HEK293 (cell line): ENCODE data around the gene PLP1.

Experiments
- FEZF1 ChIP-seq: fragments of 450-650 bp; formaldehyde crosslinking; IDR thresholded peaks from 2 replicates; pipeline ENCODE4 v1.5.1; 2016; ENCODE audit warnings: missing biosample characterization, missing genetic modification characterization
- GLIS1 ChIP-seq: fragments of 450-650 bp; formaldehyde crosslinking; IDR thresholded peaks from 2 replicates; pipeline ENCODE4 v1.5.1; 2016; ENCODE audit warnings: missing biosample characterization, missing genetic modification characterization
- GLIS2 ChIP-seq: fragments of 450-650 bp; formaldehyde crosslinking; IDR thresholded peaks from 2 replicates; pipeline ENCODE4 v1.5.1; 2016; ENCODE audit warnings: missing biosample characterization, missing genetic modification characterization
- IKZF3 ChIP-seq: fragments of 450-650 bp; IDR thresholded peaks from 2 replicates; pipeline ENCODE4 v1.5.0; 2018; ENCODE audit warnings: missing biosample characterization, mild to moderate bottlenecking, missing genetic modification characterization, moderate library complexity
- KLF1 ChIP-seq: fragments of 450-650 bp; formaldehyde crosslinking; IDR thresholded peaks from 2 replicates; pipeline ENCODE4 v1.5.1; 2016; ENCODE audit warnings: missing biosample characterization, missing genetic modification characterization
- KLF16 ChIP-seq: fragments of 450-650 bp; formaldehyde crosslinking; IDR thresholded peaks from 2 replicates; pipeline ENCODE4 v1.5.1; 2017; ENCODE audit warnings: missing biosample characterization, missing genetic modification characterization
- MYNN ChIP-seq: fragments of 450-650 bp; formaldehyde crosslinking; IDR thresholded peaks from 2 replicates; pipeline ENCODE4 v1.5.1; 2016; ENCODE audit warnings: missing biosample characterization, missing genetic modification characterization, borderline replicate concordance
- OVOL3 ChIP-seq: fragments of 450-650 bp; formaldehyde crosslinking; IDR thresholded peaks from 2 replicates; pipeline ENCODE4 v1.5.1; 2016; ENCODE audit warnings: missing biosample characterization, missing genetic modification characterization
- REPIN1 ChIP-seq: fragments of 450-650 bp; formaldehyde crosslinking; IDR thresholded peaks from 2 replicates; pipeline ENCODE4 v1.5.1; 2017; ENCODE audit warnings: missing biosample characterization, missing genetic modification characterization, low read depth
- TCF7L2 ChIP-seq: IDR thresholded peaks from 2 replicates; pipeline ENCODE4 v1.6.1; 2011; ENCODE audit warnings: low read depth, mild to moderate bottlenecking, inconsistent platforms, low read length, moderate library complexity, borderline replicate concordance
- ZFHX2 ChIP-seq: fragments of 450-650 bp; formaldehyde crosslinking; conservative IDR thresholded peaks from 2 replicates; pipeline ENCODE4 v1.5.1; 2016; ENCODE audit warnings: missing biosample characterization, missing genetic modification characterization
- ZNF114 ChIP-seq: fragments of 450-650 bp; formaldehyde crosslinking; IDR thresholded peaks from 2 replicates; pipeline ENCODE4 v1.5.0; 2017; ENCODE audit warnings: missing biosample characterization, missing genetic modification characterization
- ZNF214 ChIP-seq: fragments of 450-650 bp; formaldehyde crosslinking; IDR thresholded peaks from 2 replicates; pipeline ENCODE4 v1.5.1; 2017; ENCODE audit warnings: missing biosample characterization, mild to moderate bottlenecking, missing genetic modification characterization, borderline replicate concordance
- ZNF223 ChIP-seq: fragments of 450-650 bp; formaldehyde crosslinking; IDR thresholded peaks from 2 replicates; pipeline ENCODE4 v1.5.1; 2016; ENCODE audit warnings: missing biosample characterization, missing genetic modification characterization
- ZNF248 ChIP-seq: fragments of 450-650 bp; formaldehyde crosslinking; IDR thresholded peaks from 2 replicates; pipeline ENCODE4 v1.5.1; 2017; ENCODE audit warnings: missing biosample characterization, missing genetic modification characterization
- ZNF274 ChIP-seq, 2 experiments: fragments of 200-500 bp in 1 of 2; fragments of 450-650 bp in 1 of 2; sonication (Bioruptor generic) in 1 of 2; formaldehyde crosslinking in 1 of 2; IDR thresholded peaks; 2 replicates each; pipeline versions ENCODE4 v1.5.1 to v1.6.1; 2014 to 2016; ENCODE audit warnings: borderline replicate concordance in 1 of 2, inconsistent platforms in 1 of 2, low read length in 1 of 2, missing biosample characterization in 1 of 2, missing genetic modification characterization in 1 of 2
- ZNF398 ChIP-seq: fragments of 450-650 bp; formaldehyde crosslinking; IDR thresholded peaks from 2 replicates; pipeline ENCODE4 v1.5.1; 2017; ENCODE audit warnings: missing biosample characterization, missing genetic modification characterization
- ZNF521 ChIP-seq: fragments of 450-650 bp; formaldehyde crosslinking; IDR thresholded peaks from 2 replicates; pipeline ENCODE4 v1.5.1; 2017; ENCODE audit warnings: missing biosample characterization, mild to moderate bottlenecking, missing genetic modification characterization
- ZNF558 ChIP-seq: fragments of 450-650 bp; formaldehyde crosslinking; IDR thresholded peaks from 2 replicates; pipeline ENCODE4 v1.5.1; 2016; ENCODE audit warnings: missing biosample characterization, missing genetic modification characterization
- ZNF610 ChIP-seq: fragments of 450-650 bp; formaldehyde crosslinking; IDR thresholded peaks from 2 replicates; pipeline ENCODE4 v1.5.1; 2016; ENCODE audit warnings: missing biosample characterization, missing genetic modification characterization, borderline replicate concordance
- ZNF692 ChIP-seq: fragments of 450-650 bp; formaldehyde crosslinking; IDR thresholded peaks from 2 replicates; pipeline ENCODE4 v1.5.1; 2016; ENCODE audit warnings: missing biosample characterization, missing genetic modification characterization
- ZNF76 ChIP-seq: fragments of 450-650 bp; formaldehyde crosslinking; IDR thresholded peaks from 2 replicates; pipeline ENCODE4; 2016; ENCODE audit warnings: low read depth, missing biosample characterization, missing genetic modification characterization, borderline replicate concordance
- ZNF785 ChIP-seq: fragments of 450-650 bp; formaldehyde crosslinking; IDR thresholded peaks from 2 replicates; pipeline ENCODE4 v1.5.1; 2016; ENCODE audit warnings: missing biosample characterization, missing genetic modification characterization
- ZSCAN23 ChIP-seq: fragments of 450-650 bp; formaldehyde crosslinking; IDR thresholded peaks from 2 replicates; pipeline ENCODE4 v1.5.1; 2016; ENCODE audit warnings: missing biosample characterization, missing genetic modification characterization
- ZXDB ChIP-seq: fragments of 450-650 bp; formaldehyde crosslinking; IDR thresholded peaks from 2 replicates; pipeline ENCODE4 v1.5.1; 2016; ENCODE audit warnings: missing biosample characterization, missing genetic modification characterization
- TF ChIP-seq, protein P1 (sequence below): fragments of 450-650 bp; formaldehyde crosslinking; IDR thresholded peaks from 2 replicates; pipeline ENCODE4 v1.5.1; 2016; ENCODE audit warnings: missing biosample characterization, missing genetic modification characterization
- TF ChIP-seq, protein P2 (sequence below): fragments of 450-650 bp; formaldehyde crosslinking; IDR thresholded peaks from 2 replicates; pipeline ENCODE4 v1.5.1; 2017; ENCODE audit warnings: missing biosample characterization, missing genetic modification characterization
- TF ChIP-seq, protein P3 (sequence below): fragments of 450-650 bp; formaldehyde crosslinking; IDR thresholded peaks from 2 replicates; pipeline ENCODE4 v1.5.1; 2016; ENCODE audit warnings: missing biosample characterization, missing genetic modification characterization, borderline replicate concordance

PLP1 gene

GRCh38 chrX:103831803-103832544 lies 55.3 kb downstream of the PLP1 start, which contains the start of gene RAB9B (continued):
- TF ChIP-seq IKZF3 (tag by site-specific recombination) (no peak), ZNF214 (no peak), OVOL3 (no peak), GLIS2 (tag by site-specific recombination) (peak; percentile 65), ZFHX2 (tag by site-specific recombination) (peak; percentile 27; the same call in 1 of the 2 replicates), ZNF398 (tag by site-specific recombination) (no peak), ZNF248 (tag by site-specific recombination) (no peak), KLF16 (tag by site-specific recombination) (peak; percentile 44; the same call in 1 of the 2 replicates), ZXDB (tag by site-specific recombination) (0 out of 2 replicates have a peak, but pooled peaks have one; percentile 25), KLF1 (no peak), MYNN (tag by site-specific recombination) (no peak), FEZF1 (no peak), GLIS1 (tag by site-specific recombination) (peak; percentile 60), ZSCAN23 (tag by site-specific recombination) (no peak), ZNF610 (tag by site-specific recombination) (no peak), ZNF274 (IDR thresholded peaks at IDR 0.05; ENCODE audit: low read length) (no peak), ZNF274 (tag by site-specific recombination; IDR thresholded peaks at IDR 0.05; ENCODE audit: borderline replicate concordance) (no peak), ZNF76 (tag by site-specific recombination) (no peak), TCF7L2 (no peak; the same call in 1 of the 2 replicates), ZNF521 (tag by site-specific recombination) (no peak), ZNF558 (tag by site-specific recombination) (no peak), ZNF223 (tag by site-specific recombination) (no peak), ZNF114 (no peak), ZNF785 (tag by site-specific recombination) (no peak), ZNF692 (tag by site-specific recombination) (no peak; the same call in 1 of the 2 replicates), REPIN1 (tag by site-specific recombination) (no peak)
- TF ChIP-seq, protein P1, sequence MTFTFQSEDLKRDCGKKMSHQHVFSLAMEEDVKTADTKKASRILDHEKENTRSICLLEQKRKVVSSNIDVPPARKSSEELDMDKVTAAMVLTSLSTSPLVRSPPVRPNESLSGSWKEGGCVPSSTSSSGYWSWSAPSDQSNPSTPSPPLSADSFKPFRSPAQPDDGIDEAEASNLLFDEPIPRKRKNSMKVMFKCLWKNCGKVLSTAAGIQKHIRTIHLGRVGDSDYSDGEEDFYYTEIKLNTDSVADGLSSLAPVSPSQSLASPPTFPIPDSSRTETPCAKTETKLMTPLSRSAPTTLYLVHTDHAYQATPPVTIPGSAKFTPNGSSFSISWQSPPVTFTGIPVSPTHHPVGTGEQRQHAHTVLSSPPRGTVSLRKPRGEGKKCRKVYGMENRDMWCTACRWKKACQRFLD (tag by site-specific recombination) = no peak
- TF ChIP-seq, protein P2, sequence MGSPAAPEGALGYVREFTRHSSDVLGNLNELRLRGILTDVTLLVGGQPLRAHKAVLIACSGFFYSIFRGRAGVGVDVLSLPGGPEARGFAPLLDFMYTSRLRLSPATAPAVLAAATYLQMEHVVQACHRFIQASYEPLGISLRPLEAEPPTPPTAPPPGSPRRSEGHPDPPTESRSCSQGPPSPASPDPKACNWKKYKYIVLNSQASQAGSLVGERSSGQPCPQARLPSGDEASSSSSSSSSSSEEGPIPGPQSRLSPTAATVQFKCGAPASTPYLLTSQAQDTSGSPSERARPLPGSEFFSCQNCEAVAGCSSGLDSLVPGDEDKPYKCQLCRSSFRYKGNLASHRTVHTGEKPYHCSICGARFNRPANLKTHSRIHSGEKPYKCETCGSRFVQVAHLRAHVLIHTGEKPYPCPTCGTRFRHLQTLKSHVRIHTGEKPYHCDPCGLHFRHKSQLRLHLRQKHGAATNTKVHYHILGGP = no peak
- TF ChIP-seq, protein P3, sequence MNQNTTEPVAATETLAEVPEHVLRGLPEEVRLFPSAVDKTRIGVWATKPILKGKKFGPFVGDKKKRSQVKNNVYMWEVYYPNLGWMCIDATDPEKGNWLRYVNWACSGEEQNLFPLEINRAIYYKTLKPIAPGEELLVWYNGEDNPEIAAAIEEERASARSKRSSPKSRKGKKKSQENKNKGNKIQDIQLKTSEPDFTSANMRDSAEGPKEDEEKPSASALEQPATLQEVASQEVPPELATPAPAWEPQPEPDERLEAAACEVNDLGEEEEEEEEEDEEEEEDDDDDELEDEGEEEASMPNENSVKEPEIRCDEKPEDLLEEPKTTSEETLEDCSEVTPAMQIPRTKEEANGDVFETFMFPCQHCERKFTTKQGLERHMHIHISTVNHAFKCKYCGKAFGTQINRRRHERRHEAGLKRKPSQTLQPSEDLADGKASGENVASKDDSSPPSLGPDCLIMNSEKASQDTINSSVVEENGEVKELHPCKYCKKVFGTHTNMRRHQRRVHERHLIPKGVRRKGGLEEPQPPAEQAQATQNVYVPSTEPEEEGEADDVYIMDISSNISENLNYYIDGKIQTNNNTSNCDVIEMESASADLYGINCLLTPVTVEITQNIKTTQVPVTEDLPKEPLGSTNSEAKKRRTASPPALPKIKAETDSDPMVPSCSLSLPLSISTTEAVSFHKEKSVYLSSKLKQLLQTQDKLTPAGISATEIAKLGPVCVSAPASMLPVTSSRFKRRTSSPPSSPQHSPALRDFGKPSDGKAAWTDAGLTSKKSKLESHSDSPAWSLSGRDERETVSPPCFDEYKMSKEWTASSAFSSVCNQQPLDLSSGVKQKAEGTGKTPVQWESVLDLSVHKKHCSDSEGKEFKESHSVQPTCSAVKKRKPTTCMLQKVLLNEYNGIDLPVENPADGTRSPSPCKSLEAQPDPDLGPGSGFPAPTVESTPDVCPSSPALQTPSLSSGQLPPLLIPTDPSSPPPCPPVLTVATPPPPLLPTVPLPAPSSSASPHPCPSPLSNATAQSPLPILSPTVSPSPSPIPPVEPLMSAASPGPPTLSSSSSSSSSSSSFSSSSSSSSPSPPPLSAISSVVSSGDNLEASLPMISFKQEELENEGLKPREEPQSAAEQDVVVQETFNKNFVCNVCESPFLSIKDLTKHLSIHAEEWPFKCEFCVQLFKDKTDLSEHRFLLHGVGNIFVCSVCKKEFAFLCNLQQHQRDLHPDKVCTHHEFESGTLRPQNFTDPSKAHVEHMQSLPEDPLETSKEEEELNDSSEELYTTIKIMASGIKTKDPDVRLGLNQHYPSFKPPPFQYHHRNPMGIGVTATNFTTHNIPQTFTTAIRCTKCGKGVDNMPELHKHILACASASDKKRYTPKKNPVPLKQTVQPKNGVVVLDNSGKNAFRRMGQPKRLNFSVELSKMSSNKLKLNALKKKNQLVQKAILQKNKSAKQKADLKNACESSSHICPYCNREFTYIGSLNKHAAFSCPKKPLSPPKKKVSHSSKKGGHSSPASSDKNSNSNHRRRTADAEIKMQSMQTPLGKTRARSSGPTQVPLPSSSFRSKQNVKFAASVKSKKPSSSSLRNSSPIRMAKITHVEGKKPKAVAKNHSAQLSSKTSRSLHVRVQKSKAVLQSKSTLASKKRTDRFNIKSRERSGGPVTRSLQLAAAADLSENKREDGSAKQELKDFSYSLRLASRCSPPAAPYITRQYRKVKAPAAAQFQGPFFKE = no peak
